HUES48 (cell line): ENCODE data around the gene MRPL58.
"Not testable (repeated sequence)": the region's sequence is repeated elsewhere in the genome, so short reads cannot be mapped to it uniquely, and the experiment has no call there.

Source experiments
- H3K27ac ChIP-seq: one replicate; pipeline ENCODE4 v1.7.0; 2013; ENCODE audit warnings: low read depth, low read length, inconsistent platforms
- H3K27me3 ChIP-seq: 2 replicates; pipeline ENCODE4 v1.6.1; 2013; ENCODE audit warnings: mild to moderate bottlenecking, low read length; ENCODE audit not compliant: control insufficient read depth, insufficient read depth
- H3K36me3 ChIP-seq: 2 replicates; pipeline ENCODE4 v1.6.1; 2013; ENCODE audit warnings: low read length; ENCODE audit not compliant: control insufficient read depth, insufficient read depth
- H3K4me1 ChIP-seq: 2 replicates; pipeline ENCODE4 v1.6.1; 2013; ENCODE audit warnings: mild to moderate bottlenecking, low read length; ENCODE audit not compliant: control insufficient read depth, insufficient read depth
- H3K4me3 ChIP-seq: 2 replicates; pipeline ENCODE4 v1.5.1; 2013; ENCODE audit warnings: mild to moderate bottlenecking, low read depth, low read length
- H3K9ac ChIP-seq: 2 replicates; pipeline ENCODE4 v1.6.1; 2013; ENCODE audit warnings: mild to moderate bottlenecking, low read depth, low read length, moderate library complexity
- H3K9me3 ChIP-seq: 2 replicates; pipeline ENCODE4 v1.6.1; 2013; ENCODE audit warnings: low read length; ENCODE audit not compliant: control insufficient read depth, insufficient read depth

Gene MRPL58

GRCh38 chr17:75019710-75020109 lies 7.2 kb downstream of the MRPL58 start:
- no peak overlapping the region for H3K9ac ChIP-seq
- H3K4me1 ChIP-seq, result no peaks in the 10 kb centered on the region
- H3K27ac ChIP-seq, result no peak overlapping the region
- H3K27me3 ChIP-seq, result no peaks in the 10 kb centered on the region
- no peak overlapping the region for H3K4me3 ChIP-seq
- peaks cover 46% of the 10 kb centered on the region for H3K36me3 ChIP-seq
- H3K9me3 ChIP-seq, result no peaks in the 10 kb centered on the region

GRCh38 chr17:75020331-75021110 lies 8.1 kb downstream of the MRPL58 start:
- Histone ChIP-seq H3K9me3 (no peaks in the 10 kb centered on the region), H3K27me3 (no peaks in the 10 kb centered on the region), H3K27ac (no peak overlapping the region), H3K4me3 (no peak overlapping the region), H3K4me1 (no peaks in the 10 kb centered on the region), H3K36me3 (peaks cover 46% of the 10 kb centered on the region), H3K9ac (no peak overlapping the region)

GRCh38 chr17:75024686-75025397 lies 12.4 kb downstream of the MRPL58 start:
- H3K4me3 ChIP-seq, result no peak overlapping the region
- peaks cover 3% of the 10 kb centered on the region for H3K9me3 ChIP-seq
- no peaks in the 10 kb centered on the region for H3K27me3 ChIP-seq
- no peaks in the 10 kb centered on the region for H3K4me1 ChIP-seq
- H3K36me3 ChIP-seq, result peaks cover 21% of the 10 kb centered on the region
- no peak overlapping the region for H3K27ac ChIP-seq
- no peak overlapping the region for H3K9ac ChIP-seq

- H3K27ac ChIP-seq, H3K27me3 ChIP-seq: not testable (repeated sequence)
These were observed 12.9 kb downstream of the MRPL58 start for GRCh38 chr17:75025398-75025734.

GRCh38 chr17:75026650-75027049 lies 14.2 kb downstream of the MRPL58 start:
- H3K9ac ChIP-seq, H3K27ac ChIP-seq, H3K27me3 ChIP-seq, H3K4me3 ChIP-seq, H3K36me3 ChIP-seq, H3K4me1 ChIP-seq: not testable (repeated sequence)
- peaks cover 11% of the 10 kb centered on the region for H3K9me3 ChIP-seq

More at GRCh38 chr17:75025398-75025734, 12.9 kb downstream of the MRPL58 start:
- H3K9ac ChIP-seq, H3K4me3 ChIP-seq, H3K4me1 ChIP-seq, H3K9me3 ChIP-seq: not testable (repeated sequence)
- H3K36me3 ChIP-seq, result peaks cover 17% of the 10 kb centered on the region

GRCh38 chr17:75030161-75030560 lies 17.7 kb downstream of the MRPL58 start:
- Histone ChIP-seq H3K4me1 (no peaks in the 10 kb centered on the region), H3K4me3 (no peak overlapping the region), H3K36me3 (no peaks in the 10 kb centered on the region), H3K27me3 (no peaks in the 10 kb centered on the region), H3K9ac (no peak overlapping the region), H3K27ac (no peak overlapping the region), H3K9me3 (peaks cover 11% of the 10 kb centered on the region)

- peaks cover 11% of the 10 kb centered on the region for H3K9me3 ChIP-seq
- H3K27ac ChIP-seq, result no peak overlapping the region
- H3K36me3 ChIP-seq, result no peaks in the 10 kb centered on the region
- no peaks in the 10 kb centered on the region for H3K27me3 ChIP-seq
- H3K9ac ChIP-seq, result no peak overlapping the region
- H3K4me1 ChIP-seq, result no peaks in the 10 kb centered on the region
- no peak overlapping the region for H3K4me3 ChIP-seq
These were observed 19.7 kb downstream of the MRPL58 start for GRCh38 chr17:75031972-75032719.

- Histone ChIP-seq H3K4me3 (peak overlapping the region; percentile 80), H3K27ac (no peak overlapping the region)
These were observed 20.3 kb downstream of the MRPL58 start for GRCh38 chr17:75032720-75033280.

GRCh38 chr17:75033346-75034235 lies 21.1 kb downstream of the MRPL58 start:
- Histone ChIP-seq H3K4me3 (peak overlapping the region; percentile 80), H3K4me1 (no peaks in the 10 kb centered on the region), H3K9ac (peak overlapping the region; percentile 63)

More at GRCh38 chr17:75032720-75033280, 20.3 kb downstream of the MRPL58 start:
- H3K9ac ChIP-seq, result no peak overlapping the region
- no peaks in the 10 kb centered on the region for H3K27me3 ChIP-seq
- H3K4me1 ChIP-seq, result no peaks in the 10 kb centered on the region
- peaks cover 11% of the 10 kb centered on the region for H3K9me3 ChIP-seq
- peaks cover 5% of the 10 kb centered on the region; the same call in 1 of the 2 replicates for H3K36me3 ChIP-seq

GRCh38 chr17:75034236-75034908 lies 21.9 kb downstream of the MRPL58 start:
- Histone ChIP-seq H3K9me3 (peaks cover 11% of the 10 kb centered on the region), H3K36me3 (peaks cover 19% of the 10 kb centered on the region), H3K4me3 (peak overlapping the region; percentile 80), H3K9ac (peak overlapping the region; percentile 96), H3K4me1 (no peaks in the 10 kb centered on the region), H3K27ac (peak overlapping the region; percentile 90), H3K27me3 (no peaks in the 10 kb centered on the region)

More at GRCh38 chr17:75033346-75034235, 21.1 kb downstream of the MRPL58 start:
- Histone ChIP-seq H3K9me3 (peaks cover 11% of the 10 kb centered on the region), H3K36me3 (peaks cover 11% of the 10 kb centered on the region), H3K27ac (peak overlapping the region; percentile 90), H3K27me3 (no peaks in the 10 kb centered on the region)
